Head of caudate nucleus (tissue), 42 donors: Measurements from ENCODE around the gene TMEM44.

Experiments
- DNase-seq, 42 donors: peaks; one replicate each; pipeline versions ENCODE4 v3.0.0 to v3.0.0-alpha.2; 2020 to 2021; ENCODE audit warnings: mixed read lengths in 7 of 42
- intact Hi-C: fragments of 100-400 bp; cut with DNase I; formaldehyde crosslinking; loops from one replicate; pipeline ENCODE4 v1.15.0; 2022

The TMEM44 gene

GRCh38 chr3:194588741-194589140 is 44.5 kb downstream of the TMEM44 start:
- DNase-seq: no peak
- intact Hi-C loops: no loop called here

- intact Hi-C loops: no loop called here
- DNase-seq: no peak
These were observed 45.0 kb downstream of the TMEM44 start for GRCh38 chr3:194588236-194588635.

- intact Hi-C loops: no loop called here
- peak in 38 of 42 donors; percentile 20 to 80 (median 53) for DNase-seq
These were observed 45.7 kb downstream of the TMEM44 start for GRCh38 chr3:194587438-194587931.

- intact Hi-C loops: no loop called here
- DNase-seq: no peak
These were observed 46.4 kb downstream of the TMEM44 start for GRCh38 chr3:194586836-194587235.

- intact Hi-C loops: no loop called here
- DNase-seq: peak in 2 of 42 donors; percentile 26 to 47
These were observed 47.3 kb downstream of the TMEM44 start for GRCh38 chr3:194585880-194586281.

GRCh38 chr3:194584866-194585265 is 48.4 kb downstream of the TMEM44 start:
- intact Hi-C loops: loop anchor here (5.0 kb wide), 1 partner anchor 98 kb away; the partner anchor contains the start of gene ATP13A3
- DNase-seq: no peak

- no peak for DNase-seq
- intact Hi-C loops: loop anchor here (5.0 kb wide), 1 partner anchor 97 kb away; the partner anchor contains the start of gene ATP13A3
These were observed 48.9 kb downstream of the TMEM44 start for GRCh38 chr3:194584320-194584776.

GRCh38 chr3:194582196-194582905 is 50.9 kb downstream of the TMEM44 start:
- intact Hi-C loops: loop anchor here (5.0 kb wide), 1 partner anchor 95 kb away; the partner anchor contains the start of gene ATP13A3
- DNase-seq: no peak

GRCh38 chr3:194579091-194579606 is 54.1 kb downstream of the TMEM44 start:
- DNase-seq: no peak
- intact Hi-C loops: no loop called here

- peak in 39 of 42 donors; percentile 31 to 85 (median 55) for DNase-seq
- intact Hi-C loops: no loop called here
These were observed 55.0 kb downstream of the TMEM44 start for GRCh38 chr3:194577986-194578905.

- no peak for DNase-seq
- intact Hi-C loops: no loop called here
These were observed 57.6 kb downstream of the TMEM44 start for GRCh38 chr3:194575484-194576210.

- intact Hi-C loops: no loop called here
- DNase-seq: peak in 14 of 42 donors; percentile 14 to 65 (median 30)
These were observed 58.4 kb downstream of the TMEM44 start for GRCh38 chr3:194574639-194575483.

GRCh38 chr3:194573680-194574437 is 59.4 kb downstream of the TMEM44 start:
- DNase-seq: peak in 31 of 42 donors; percentile 16 to 74 (median 44)
- intact Hi-C loops: no loop called here

- peak in 28 of 42 donors; percentile 11 to 75 (median 44) for DNase-seq
- intact Hi-C loops: no loop called here
These were observed 60.2 kb downstream of the TMEM44 start for GRCh38 chr3:194572944-194573491.

GRCh38 chr3:194572143-194572789 is 61.0 kb downstream of the TMEM44 start:
- no peak for DNase-seq
- intact Hi-C loops: no loop called here

- intact Hi-C loops: no loop called here
- no peak for DNase-seq
These were observed 61.6 kb downstream of the TMEM44 start for GRCh38 chr3:194571491-194572142.
